GM20431 (cell line): Measurements from ENCODE around the gene GPR137B.

Source experiments
- in situ Hi-C: fragments of 300-500 bp; cut with MseI, MboI; formaldehyde crosslinking; loops from one replicate; pipeline ENCODE4 v1.15.0; 2020; ENCODE audit warnings: low sequenced_read_pairs; ENCODE audit not compliant: unreplicated experiment

The GPR137B gene

DNA sequence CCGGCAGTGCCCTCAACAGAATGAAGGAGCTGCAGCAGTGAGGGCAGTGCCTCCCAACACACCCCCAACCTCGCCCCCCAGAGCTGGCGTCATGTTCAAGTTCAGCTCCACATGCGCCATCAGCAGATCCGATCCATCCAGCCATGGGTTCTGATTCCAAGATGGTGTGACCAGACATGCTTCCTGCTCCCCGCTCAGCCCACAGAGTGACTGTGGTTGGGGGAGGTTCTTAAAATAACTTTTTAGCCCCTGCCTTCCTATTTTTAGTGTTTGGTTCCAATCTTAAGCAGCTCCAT is 30.1 kb upstream of the GPR137B start:
- in situ Hi-C loops: loop anchor here (25.0 kb wide), 1 partner anchor 200 kb away; no protein-coding TSS in a partner anchor

DNA sequence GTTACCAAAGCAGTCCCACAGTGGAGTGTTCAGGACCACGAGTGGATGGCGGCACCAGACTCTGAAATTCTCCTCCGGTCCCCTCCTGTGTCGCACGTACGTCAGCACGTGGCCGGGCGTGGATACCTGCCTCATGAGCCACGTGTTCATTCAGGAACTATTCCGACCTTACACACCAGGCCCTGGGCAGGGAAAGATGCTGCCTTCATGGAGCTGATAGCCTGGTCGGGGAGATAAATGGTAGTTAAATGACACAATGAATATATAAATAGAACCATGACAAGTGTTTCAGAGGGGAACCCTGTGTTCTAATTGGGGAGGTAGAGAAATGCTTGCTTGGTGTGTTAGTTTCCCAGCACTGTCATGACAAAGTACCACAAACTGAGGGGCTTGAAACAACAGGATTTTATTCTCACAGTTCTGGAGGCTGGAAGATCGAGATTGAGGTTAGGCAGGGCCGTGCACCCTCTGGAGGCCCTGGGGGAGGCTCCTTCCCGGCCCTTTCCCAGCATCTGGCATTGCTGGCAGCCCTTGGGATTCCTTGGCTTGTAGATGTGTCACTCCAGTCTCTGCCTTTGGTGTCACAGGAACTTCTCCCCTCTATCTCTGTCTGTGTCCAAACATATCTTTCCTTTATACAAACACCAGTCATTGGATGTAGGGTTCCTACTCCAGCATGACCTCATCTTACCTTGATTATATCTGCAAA is 28.9 kb upstream of the GPR137B start:
- in situ Hi-C loops: loop anchor here (25.0 kb wide), 1 partner anchor 199 kb away; no protein-coding TSS in a partner anchor

DNA sequence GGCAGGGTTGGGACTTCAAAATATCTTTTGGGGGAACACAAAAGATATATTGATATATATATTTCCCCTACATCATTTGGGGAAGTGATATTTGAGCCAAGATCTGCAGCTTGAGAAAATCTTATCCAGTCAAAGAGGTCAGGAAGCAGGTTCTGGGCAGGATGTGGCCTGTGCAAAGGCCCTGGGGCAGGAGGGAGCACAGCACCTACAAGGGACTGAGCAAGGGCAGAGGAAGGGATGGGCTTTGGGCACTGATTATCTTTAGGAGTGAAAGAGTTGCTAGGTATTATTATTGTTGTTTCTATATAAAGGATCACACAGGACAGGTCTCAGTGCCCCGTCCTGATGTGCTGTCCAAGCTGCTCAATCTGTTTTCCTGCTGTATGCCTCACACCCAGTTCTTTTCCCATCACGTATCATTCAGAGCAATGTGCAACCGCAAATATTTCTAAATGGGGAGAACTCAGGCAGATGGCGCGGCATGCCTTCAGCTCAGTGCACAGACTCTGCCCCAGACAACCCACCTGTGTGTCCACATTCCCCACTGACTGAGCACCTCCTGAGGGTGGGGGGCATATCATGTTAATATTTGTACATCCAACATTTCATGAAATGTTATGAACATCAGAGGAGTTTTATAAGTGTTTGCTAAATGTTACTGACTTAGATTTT is 28.1 kb upstream of the GPR137B start:
- in situ Hi-C loops: loop anchor here (25.0 kb wide), 1 partner anchor 198 kb away; no protein-coding TSS in a partner anchor

DNA sequence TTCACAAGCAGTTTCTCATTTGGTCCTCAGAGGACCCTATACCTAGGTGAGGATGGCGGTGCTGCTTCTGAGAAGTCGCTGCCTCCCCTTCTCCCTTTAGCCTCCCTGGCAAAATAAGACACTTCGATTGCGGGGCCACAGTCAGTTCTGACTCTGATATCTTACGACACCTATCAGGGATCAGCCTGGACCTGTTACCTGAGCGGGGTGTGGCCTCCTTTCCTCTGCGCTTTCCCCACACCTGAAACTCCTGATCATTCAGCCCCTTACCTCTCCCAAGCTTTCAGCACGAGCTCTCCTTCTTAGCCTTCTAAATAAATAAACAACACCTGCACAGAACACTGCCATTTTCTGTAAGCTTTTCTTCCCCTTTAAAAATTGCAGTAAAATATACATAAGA is 24.6 kb upstream of the GPR137B start:
- in situ Hi-C loops: loop anchor here (25.0 kb wide), 1 partner anchor 195 kb away; no protein-coding TSS in a partner anchor

DNA sequence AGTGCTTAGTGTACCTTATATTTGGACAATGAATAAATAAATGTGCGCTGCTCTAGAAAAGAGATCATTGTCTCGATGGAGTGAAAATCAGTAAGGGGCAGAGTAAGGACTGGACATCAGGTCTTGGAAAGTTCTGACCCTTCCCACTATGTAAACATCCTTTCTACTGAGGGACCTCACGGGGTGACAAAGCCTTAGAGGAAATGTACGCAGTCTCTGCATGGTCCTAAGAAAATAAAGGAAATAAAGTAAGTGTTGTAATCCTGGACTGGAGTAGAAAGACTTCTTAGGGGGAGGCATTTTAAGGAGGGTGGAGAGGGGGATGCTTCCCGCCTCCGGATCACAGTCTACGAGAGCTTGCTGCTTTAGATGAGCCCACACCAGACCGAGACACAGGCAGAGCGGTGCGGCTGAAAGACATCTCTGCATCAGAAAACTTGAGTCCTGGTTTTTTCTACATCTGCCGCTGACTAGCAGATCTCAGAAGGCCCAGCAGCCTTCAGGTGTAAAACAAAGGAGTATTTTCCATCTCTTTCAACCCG is 22.3 kb upstream of the GPR137B start:
- in situ Hi-C loops: loop anchor here (25.0 kb wide), 1 partner anchor 192 kb away; no protein-coding TSS in a partner anchor

GRCh38 chr1:236120721-236121153 is 21.6 kb upstream of the GPR137B start:
- in situ Hi-C loops: loop anchor here (25.0 kb wide), 1 partner anchor 192 kb away; no protein-coding TSS in a partner anchor

DNA sequence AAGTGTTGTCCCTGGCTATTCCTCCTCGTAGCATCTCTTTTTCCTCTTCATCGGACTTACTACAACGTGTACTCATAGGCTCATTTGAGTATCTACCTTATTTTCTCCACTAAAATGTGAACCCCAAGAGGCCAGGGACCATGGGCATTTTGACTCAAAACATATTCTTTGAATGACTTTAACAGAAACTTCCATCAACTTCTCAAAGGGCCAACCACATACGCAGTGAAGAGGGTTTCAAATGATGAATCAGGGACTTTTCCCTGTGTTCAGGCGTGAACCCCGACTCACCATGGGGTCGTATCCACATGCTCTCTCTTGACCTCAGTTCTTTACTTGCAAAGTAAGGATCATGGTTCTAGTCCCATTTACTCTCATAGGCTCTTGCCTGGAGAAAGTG is 20.2 kb upstream of the GPR137B start:
- in situ Hi-C loops: loop anchor here (25.0 kb wide), 1 partner anchor 190 kb away; no protein-coding TSS in a partner anchor

- in situ Hi-C loops: loop anchor here (25.0 kb wide), 1 partner anchor 189 kb away; no protein-coding TSS in a partner anchor
These were observed 18.8 kb upstream of the GPR137B start for GRCh38 chr1:236123563-236123962.

DNA sequence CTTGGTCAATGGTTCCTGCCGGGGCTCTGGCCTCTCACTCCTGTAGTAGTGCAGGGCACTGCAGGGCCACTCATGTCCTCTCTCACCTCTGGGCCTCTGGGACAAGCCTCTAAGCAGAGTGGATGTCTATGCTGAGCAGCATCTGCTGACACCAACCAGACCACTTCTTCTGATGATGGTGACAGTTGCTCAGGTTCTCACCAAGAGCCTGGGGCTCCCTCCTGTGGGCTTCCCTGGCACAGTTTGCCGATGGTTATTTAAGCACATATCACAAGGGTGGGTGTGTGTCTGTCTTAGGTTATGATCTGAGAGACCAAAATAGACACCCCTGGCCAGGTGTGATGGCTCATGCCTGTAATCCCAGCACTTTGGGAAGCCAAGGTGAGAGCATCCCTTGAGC is 17.4 kb upstream of the GPR137B start:
- in situ Hi-C loops: loop anchor here (25.0 kb wide), 1 partner anchor 187 kb away; no protein-coding TSS in a partner anchor

DNA sequence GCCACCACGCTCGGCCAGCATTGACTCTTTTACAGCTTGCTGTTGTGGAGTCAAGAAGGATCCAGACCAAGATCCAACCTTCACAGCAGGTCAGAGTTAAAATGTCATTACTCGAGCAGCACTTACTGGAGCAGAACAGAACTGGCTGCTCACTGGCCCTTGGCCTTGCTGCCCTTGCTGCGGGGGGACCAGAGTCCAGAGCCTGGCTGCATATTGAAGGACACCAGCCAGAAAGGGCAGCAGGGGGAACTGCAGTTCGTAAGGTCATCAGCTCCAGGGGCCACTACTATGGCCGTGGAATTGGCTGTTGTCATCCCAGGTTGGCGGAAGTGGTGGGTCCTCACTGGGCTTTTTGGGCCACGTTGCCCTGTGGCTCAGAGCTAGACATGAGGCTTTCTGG is 15.3 kb upstream of the GPR137B start:
- in situ Hi-C loops: no loop called here

DNA sequence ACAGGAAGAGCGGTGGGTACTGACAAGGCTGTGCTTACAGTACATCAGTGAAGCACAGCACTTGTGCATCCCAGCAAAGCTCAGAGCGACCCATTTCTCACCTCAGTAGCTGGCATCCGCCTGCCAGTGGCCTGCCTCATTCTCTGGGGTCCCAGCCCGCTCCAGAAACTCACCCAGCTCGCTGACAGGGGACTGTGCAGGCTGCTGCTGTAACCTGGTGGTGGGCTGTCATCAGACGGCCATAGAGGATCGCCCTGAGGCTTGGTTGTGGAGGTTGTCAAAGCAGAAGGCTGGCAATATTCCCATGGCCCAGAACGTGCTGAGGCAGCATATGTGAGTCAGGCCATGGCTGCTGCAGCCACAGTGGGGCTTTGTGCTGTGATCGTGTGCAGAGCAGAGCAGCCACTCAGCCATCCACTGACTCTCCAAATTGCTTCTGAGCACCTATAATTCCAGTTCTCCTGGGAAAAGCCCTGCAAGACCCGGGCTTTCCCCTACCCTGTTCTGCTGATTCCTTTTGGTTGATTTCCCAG is 13.6 kb upstream of the GPR137B start:
- in situ Hi-C loops: no loop called here

DNA sequence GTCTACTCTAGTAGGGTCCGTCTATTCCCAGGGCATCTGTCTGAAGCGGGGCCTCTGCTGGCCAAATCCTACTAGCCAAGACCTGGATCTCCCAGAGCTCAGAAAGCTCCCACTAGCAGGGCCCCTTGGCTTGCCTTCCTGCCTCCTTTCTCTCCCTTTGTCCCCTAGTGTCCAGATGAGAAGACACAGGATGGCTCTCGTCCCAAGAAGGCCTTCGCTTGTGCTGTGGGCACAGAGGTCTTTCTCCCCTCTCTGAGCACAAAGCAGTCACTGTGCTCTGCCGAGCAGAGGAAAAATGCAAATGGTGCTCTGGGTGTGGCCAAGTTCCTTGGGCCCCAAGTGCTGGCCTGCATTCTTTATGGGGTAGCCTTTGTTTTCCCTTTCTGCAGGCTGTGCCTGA is 13.0 kb upstream of the GPR137B start:
- in situ Hi-C loops: no loop called here

GRCh38 chr1:236130372-236130771 is 12.0 kb upstream of the GPR137B start:
- in situ Hi-C loops: no loop called here

DNA sequence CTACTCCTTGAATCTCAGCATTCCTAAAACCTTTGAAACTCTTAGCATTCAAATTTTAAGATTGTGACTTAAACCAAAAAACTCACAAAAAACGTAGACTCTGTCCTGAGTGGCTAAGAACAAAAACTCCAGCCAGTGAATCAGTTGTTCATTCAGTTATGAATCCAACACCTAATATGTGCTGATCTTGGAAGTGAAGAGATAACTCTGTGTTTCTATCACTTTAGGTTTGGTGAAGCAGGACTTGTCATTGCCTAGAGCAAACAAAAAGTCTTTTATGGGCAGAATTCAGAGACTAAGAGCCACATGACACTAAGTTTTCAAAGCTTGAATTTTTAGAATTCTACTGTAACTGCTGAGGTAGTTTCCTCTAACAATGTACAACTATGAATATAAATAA is 10.4 kb upstream of the GPR137B start:
- in situ Hi-C loops: no loop called here

- in situ Hi-C loops: no loop called here
These were observed 9.8 kb upstream of the GPR137B start for GRCh38 chr1:236132420-236133046.

DNA sequence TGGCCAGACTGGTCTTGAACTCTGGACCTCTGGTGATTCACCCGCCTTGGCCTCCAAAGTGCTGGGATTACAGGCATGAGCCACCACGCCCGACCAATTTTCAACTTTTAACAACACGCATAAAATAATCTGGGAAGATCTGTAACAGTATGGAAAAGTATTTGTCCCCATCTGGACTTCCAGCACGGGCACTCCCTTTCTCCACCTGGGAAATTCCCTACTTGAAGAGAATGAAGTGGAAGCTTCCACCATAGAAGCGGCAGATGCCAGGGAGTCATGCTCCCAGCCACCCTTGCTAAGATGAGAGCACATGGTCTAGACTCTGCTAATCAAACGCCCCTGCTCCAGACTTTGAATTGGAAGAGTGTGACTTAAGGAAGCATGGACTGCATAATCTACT is 9.0 kb upstream of the GPR137B start:
- in situ Hi-C loops: no loop called here

GRCh38 chr1:236133802-236134201 is 8.5 kb upstream of the GPR137B start:
- in situ Hi-C loops: no loop called here

GRCh38 chr1:236137285-236137852 is 5.0 kb upstream of the GPR137B start:
- in situ Hi-C loops: no loop called here

DNA sequence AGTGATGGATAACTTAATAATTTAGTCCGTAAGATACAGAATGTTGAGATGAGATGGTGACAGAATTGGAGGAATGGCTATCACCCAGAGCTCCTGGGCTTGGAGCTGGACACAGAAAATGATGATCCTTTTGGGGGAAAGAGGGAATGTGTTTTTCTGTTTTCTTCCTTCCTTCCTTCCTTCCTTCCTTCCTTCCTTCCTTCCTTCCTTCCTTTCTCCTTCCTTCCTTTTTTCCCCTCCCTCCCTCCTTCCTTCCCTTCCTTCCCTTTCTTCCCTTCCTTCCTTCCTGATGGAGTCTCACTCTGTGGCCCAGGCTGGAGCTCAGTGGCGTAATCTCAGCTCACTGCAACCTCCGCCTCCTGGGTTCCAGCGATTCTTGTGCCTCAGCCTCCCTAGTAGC is 2.8 kb upstream of the GPR137B start:
- in situ Hi-C loops: no loop called here
